H9 (cell line): ENCODE data around the gene CDK14. TPM values are rescaled to one million over a fixed set of nuclear protein-coding genes. Genes with fewer than 3 reads are reported as not detected.

ENCODE experiments used
- DNase-seq: peaks from one replicate; pipeline ENCODE4 v3.0.0-alpha.2; 2017
- H2AFZ ChIP-seq: one replicate; pipeline ENCODE4 v1.6.1; 2013; ENCODE audit warnings: mild to moderate bottlenecking, low read length, control low read depth, moderate library complexity
- H2AK5ac ChIP-seq: 2 replicates; pipeline ENCODE4 v1.6.1; 2013; ENCODE audit warnings: low read length, control low read depth, mixed read lengths; ENCODE audit not compliant: insufficient read length
- H2BK120ac ChIP-seq: one replicate; pipeline ENCODE4 v1.6.1; 2013; ENCODE audit warnings: low read depth, mild to moderate bottlenecking, low read length, control low read depth, inconsistent platforms; ENCODE audit not compliant: poor library complexity, severe bottlenecking
- H2BK12ac ChIP-seq: 2 replicates; pipeline ENCODE4 v1.6.1; 2013; ENCODE audit warnings: low read length, control low read depth, mixed read lengths, low read depth; ENCODE audit not compliant: insufficient read length
- H2BK15ac ChIP-seq: 2 replicates; pipeline ENCODE4 v1.6.1; 2013; ENCODE audit warnings: low read depth, low read length, control low read depth
- H2BK20ac ChIP-seq: one replicate; pipeline ENCODE4 v1.6.1; 2013; ENCODE audit warnings: low read depth, mild to moderate bottlenecking, low read length, control low read depth, inconsistent platforms; ENCODE audit not compliant: poor library complexity, severe bottlenecking
- H2BK5ac ChIP-seq: 2 replicates; pipeline ENCODE4 v1.6.1; 2013; ENCODE audit warnings: low read length, control low read depth, mixed read lengths; ENCODE audit not compliant: insufficient read length
- H3K14ac ChIP-seq: 2 replicates; pipeline ENCODE4 v1.6.1; 2013; ENCODE audit warnings: low read length, control low read depth; ENCODE audit not compliant: insufficient read depth
- H3K18ac ChIP-seq: 2 replicates; pipeline ENCODE4 v1.6.1; 2013; ENCODE audit warnings: low read depth, mild to moderate bottlenecking, mixed read lengths, low read length, control low read depth; ENCODE audit not compliant: insufficient read length
- H3K23ac ChIP-seq: 2 replicates; pipeline ENCODE4 v1.6.1; 2013; ENCODE audit warnings: low read length, control low read depth, mixed read lengths, low read depth; ENCODE audit not compliant: insufficient read length
- H3K23me2 ChIP-seq: 2 replicates; pipeline ENCODE4 v1.6.1; 2013; ENCODE audit warnings: low read depth, mild to moderate bottlenecking, mixed read lengths, low read length, control low read depth; ENCODE audit not compliant: insufficient read length, poor library complexity, severe bottlenecking
- H3K27ac ChIP-seq: 2 replicates; pipeline ENCODE4 v1.5.1; 2013; ENCODE audit warnings: low read length, control low read depth, mixed read lengths, low read depth; ENCODE audit not compliant: insufficient read length
- H3K27me3 ChIP-seq: 2 replicates; pipeline ENCODE4 v1.6.1; 2013; ENCODE audit warnings: low read length, control low read depth, inconsistent platforms; ENCODE audit not compliant: insufficient read depth
- H3K4ac ChIP-seq: 2 replicates; pipeline ENCODE4 v1.6.1; 2013; ENCODE audit warnings: low read depth, mild to moderate bottlenecking, control low read depth, inconsistent platforms, low read length, moderate library complexity
- H3K4me1 ChIP-seq: 2 replicates; pipeline ENCODE4 v1.6.1; 2013; ENCODE audit warnings: low read length, control low read depth, inconsistent platforms; ENCODE audit not compliant: insufficient read depth
- H3K4me2 ChIP-seq: 2 replicates; pipeline ENCODE4 v1.6.1; 2013; ENCODE audit warnings: low read length, control low read depth, mixed read lengths; ENCODE audit not compliant: insufficient read length, insufficient read depth
- H3K56ac ChIP-seq: 2 replicates; pipeline ENCODE4 v1.6.1; 2013; ENCODE audit warnings: low read depth, mild to moderate bottlenecking, mixed read lengths, low read length, control low read depth; ENCODE audit not compliant: insufficient read length
- H3K79me1 ChIP-seq: 2 replicates; pipeline ENCODE4 v1.6.1; 2013; ENCODE audit warnings: low read depth, mild to moderate bottlenecking, moderate library complexity, low read length, control low read depth, inconsistent platforms; ENCODE audit not compliant: insufficient read depth, poor library complexity, severe bottlenecking
- H3K79me2 ChIP-seq: 2 replicates; pipeline ENCODE4 v1.6.1; 2013; ENCODE audit warnings: low read length, control low read depth, inconsistent platforms; ENCODE audit not compliant: insufficient read depth
- H3K9ac ChIP-seq: 2 replicates; pipeline ENCODE4 v1.6.1; 2013; ENCODE audit warnings: low read length, control low read depth, mixed read lengths; ENCODE audit not compliant: insufficient read length; ENCODE audit errors: extremely low read depth
- H3K9me3 ChIP-seq: one replicate; pipeline ENCODE4 v1.6.1; 2013; ENCODE audit warnings: low read depth, low read length, inconsistent platforms; ENCODE audit not compliant: control insufficient read depth
- H3T11ph ChIP-seq: one replicate; pipeline ENCODE4 v1.6.1; 2013; ENCODE audit warnings: mild to moderate bottlenecking, low read length, control low read depth, inconsistent platforms
- H4K20me1 ChIP-seq: one replicate; pipeline ENCODE4 v1.6.1; 2013; ENCODE audit not compliant: control insufficient read depth, insufficient read length, insufficient read depth
- H4K5ac ChIP-seq: 2 replicates; pipeline ENCODE4 v1.6.1; 2013; ENCODE audit warnings: low read depth, mild to moderate bottlenecking, mixed read lengths, low read length, control low read depth; ENCODE audit not compliant: insufficient read length
- H4K8ac ChIP-seq: replicated peaks from 2 replicates; pipeline ENCODE4 v1.6.1; 2013; ENCODE audit warnings: low read length, control low read depth, mixed read lengths, low read depth; ENCODE audit not compliant: insufficient read length
- H4K91ac ChIP-seq: 2 replicates; pipeline ENCODE4 v1.6.1; 2013; ENCODE audit warnings: low read depth, mild to moderate bottlenecking, moderate library complexity, mixed read lengths, low read length, control low read depth; ENCODE audit not compliant: insufficient read length
- H3K27ac Mint-ChIP-seq, 3 experiments: 2 replicates in 2 of 3; 3 replicates in 1 of 3; pipeline ENCODE4 v1.8.0; 2020 to 2021; ENCODE audit warnings: mixed read lengths in 3 of 3, mild to moderate bottlenecking in 1 of 3, moderate library complexity in 1 of 3
- H3K27me3 Mint-ChIP-seq: 2 replicates; pipeline ENCODE4 v1.8.0; 2021; ENCODE audit warnings: low read depth, mild to moderate bottlenecking, moderate library complexity, mixed read lengths
- H3K36me3 Mint-ChIP-seq, 3 experiments: 2 replicates in 2 of 3; 3 replicates in 1 of 3; pipeline ENCODE4 v1.8.0; 2020 to 2021; ENCODE audit warnings: low read depth in 3 of 3, mixed read lengths in 3 of 3; ENCODE audit not compliant: insufficient read depth in 1 of 3
- H3K4me1 Mint-ChIP-seq, 2 experiments: 2 replicates each; pipeline ENCODE4 v1.8.0; 2020; ENCODE audit warnings: mixed read lengths in 2 of 2
- H3K4me3 Mint-ChIP-seq, 2 experiments: 2 replicates in 1 of 2; 3 replicates in 1 of 2; pipeline ENCODE4 v1.8.0; 2020 to 2021; ENCODE audit warnings: mild to moderate bottlenecking in 2 of 2, mixed read lengths in 2 of 2, moderate library complexity in 1 of 2
- H3K9me3 Mint-ChIP-seq, 2 experiments: 2 replicates in 1 of 2; 3 replicates in 1 of 2; pipeline ENCODE4 v1.8.0; 2020; ENCODE audit warnings: mild to moderate bottlenecking in 2 of 2, mixed read lengths in 2 of 2, moderate library complexity in 1 of 2
- CTCF ChIP-seq: fragments of 200-600 bp; sonication (generic); conservative IDR thresholded peaks from 3 replicates; pipeline ENCODE4 v1.8.0; 2021; ENCODE audit warnings: antibody characterized with exemption, mild to moderate bottlenecking
- WGBS: extraction: QIAGEN DNeasy Blood & Tissue Kit; methylation state at CpG from one replicate; pipeline ENCODE4 v1.1.7; 2013; ENCODE audit warnings: missing lambda C conversion rate, low lambda C conversion rate, mixed read lengths; ENCODE audit not compliant: insufficient read length; ENCODE audit errors: extremely low coverage; 5-methylcytosine and 5-hydroxymethylcytosine counted together
- total RNA-seq: library from RNA; stranded (reverse); gene quantifications from 2 replicates; pipeline ENCODE4 v1.2.1, GENCODE V29; 2021

The CDK14 gene
- total RNA-seq, 1 experiment from 2014 or later, result 23.9 TPM

GRCh38 chr7:91019686-91020385 lies 423.7 kb downstream of the CDK14 start:
- no peak overlapping the region for H2BK20ac ChIP-seq
- H3K4me1 Mint-ChIP-seq, result no peaks in the 10 kb centered on the region
- no peak overlapping the region for H3K4ac ChIP-seq
- no peaks in the 10 kb centered on the region for H4K20me1 ChIP-seq
- H2BK15ac ChIP-seq, result no peak overlapping the region
- no peak for TF ChIP-seq CTCF
- H3K23ac ChIP-seq, result no peak overlapping the region
- no peaks in the 10 kb centered on the region for H3K4me1 ChIP-seq
- H4K8ac ChIP-seq, result no peak overlapping the region
- H3K14ac ChIP-seq, result no peak overlapping the region
- no peak overlapping the region for H4K5ac ChIP-seq
- H3K36me3 Mint-ChIP-seq, result no peaks in the 10 kb centered on the region
- H3K9ac ChIP-seq, result no peak overlapping the region
- H3K18ac ChIP-seq, result no peak overlapping the region
- no peak overlapping the region for H3K4me3 Mint-ChIP-seq
- H3K4me2 ChIP-seq, result no peak overlapping the region
- H4K91ac ChIP-seq, result no peak overlapping the region
- H3K23me2 ChIP-seq, result no peaks in the 10 kb centered on the region
- no peaks in the 10 kb centered on the region for H3K9me3 Mint-ChIP-seq
- H3K79me2 ChIP-seq, result no peaks in the 10 kb centered on the region
- no peak overlapping the region for H3K27ac ChIP-seq
- H2AFZ ChIP-seq, result no peak overlapping the region
- H2BK5ac ChIP-seq, result no peak overlapping the region
- no peak overlapping the region for H2BK120ac ChIP-seq
- no peak overlapping the region for H2AK5ac ChIP-seq
- no peaks in the 10 kb centered on the region for H3K27me3 ChIP-seq
- no peaks in the 10 kb centered on the region for H3K9me3 ChIP-seq
- no peak for DNase-seq
- WGBS, result no CpG with 5 or more reads among the region's 2 CpGs
- no peak overlapping the region for H3K27ac Mint-ChIP-seq
- H3K27me3 Mint-ChIP-seq, result no peaks in the 10 kb centered on the region; the same call in 1 of the 2 replicates
- no peaks in the 10 kb centered on the region for H3K79me1 ChIP-seq
- no peak overlapping the region for H3T11ph ChIP-seq
- H2BK12ac ChIP-seq, result no peak overlapping the region
- no peak overlapping the region for H3K56ac ChIP-seq
